HEK293T (cell line): ENCODE results near the gene RIT1.
A peak's percentile ranks its signal among the peaks of the same experiment; 100 is the strongest.

Experiments
- CTCF ChIA-PET: fragments of 350-600 bp; formaldehyde crosslinking; extraction: SDS; loops from one replicate; lab custom pipeline; 2021; ENCODE audit warnings: antibody characterized with exemption, inconsistent platforms; lab: Yijun Ruan, JAX
- POLR2A ChIA-PET: fragments of 350-600 bp; formaldehyde crosslinking; extraction: SDS; loops from one replicate; lab custom pipeline; 2020; ENCODE audit warnings: antibody characterized with exemption, inconsistent platforms; lab: Yijun Ruan, JAX
- DNase-seq: peaks from one replicate; pipeline ENCODE4 v3.0.0; 2012; ENCODE audit warnings: mixed read lengths; ENCODE audit errors: extremely low spot score
- ARNT ChIP-seq: fragments of 450-650 bp; IDR thresholded peaks from 2 replicates; pipeline ENCODE4 v1.6.1; 2017; ENCODE audit warnings: mild to moderate bottlenecking
- BHLHE40 ChIP-seq: fragments of 450-650 bp; IDR thresholded peaks from 2 replicates; pipeline ENCODE4 v1.6.1; 2016; ENCODE audit warnings: mild to moderate bottlenecking, moderate library complexity, borderline replicate concordance
- CTBP1 ChIP-seq: fragments of 450-650 bp; IDR thresholded peaks from 2 replicates; pipeline ENCODE4 v1.6.1; 2016; ENCODE audit warnings: borderline replicate concordance
- ELF4 ChIP-seq: fragments of 450-650 bp; IDR thresholded peaks from 2 replicates; pipeline ENCODE4 v1.6.1; 2017; ENCODE audit warnings: antibody characterized with exemption
- FOXA1 ChIP-seq: fragments of 450-650 bp; IDR thresholded peaks from 2 replicates; pipeline ENCODE4 v1.6.1; 2016; ENCODE audit warnings: mild to moderate bottlenecking
- FOXK2 ChIP-seq: fragments of 450-650 bp; IDR thresholded peaks from 2 replicates; pipeline ENCODE4 v1.6.1; 2016; ENCODE audit warnings: mild to moderate bottlenecking
- FOXM1 ChIP-seq: fragments of 450-650 bp; IDR thresholded peaks from 2 replicates; pipeline ENCODE4 v1.6.1; 2017; ENCODE audit warnings: mild to moderate bottlenecking, borderline replicate concordance
- HDGF ChIP-seq: fragments of 450-650 bp; IDR thresholded peaks from 2 replicates; pipeline ENCODE4 v1.6.1; 2017; ENCODE audit warnings: antibody characterized with exemption, borderline replicate concordance
- L3MBTL2 ChIP-seq: fragments of 450-650 bp; conservative IDR thresholded peaks from 2 replicates; pipeline ENCODE4 v1.6.1; 2016; ENCODE audit warnings: mild to moderate bottlenecking
- LEF1 ChIP-seq: fragments of 450-650 bp; IDR thresholded peaks from 2 replicates; pipeline ENCODE4 v1.6.1; 2017; ENCODE audit warnings: mild to moderate bottlenecking, borderline replicate concordance
- NFRKB ChIP-seq: fragments of 450-650 bp; IDR thresholded peaks from 2 replicates; pipeline ENCODE4 v1.6.1; 2016; ENCODE audit warnings: mild to moderate bottlenecking, moderate library complexity
- SP1 ChIP-seq: fragments of 450-650 bp; IDR thresholded peaks from 2 replicates; pipeline ENCODE4 v1.6.1; 2017
- SUZ12 ChIP-seq: fragments of 450-650 bp; IDR thresholded peaks from 2 replicates; pipeline ENCODE4 v1.6.1; 2016; ENCODE audit warnings: mild to moderate bottlenecking
- TARDBP ChIP-seq: fragments of 450-650 bp; IDR thresholded peaks from 2 replicates; pipeline ENCODE4 v1.6.1; 2016
- ZNF384 ChIP-seq: fragments of 450-650 bp; IDR thresholded peaks from 2 replicates; pipeline ENCODE4 v1.6.1; 2016
- TF ChIP-seq, protein P1 (sequence below): fragments of 450-650 bp; IDR thresholded peaks from 2 replicates; pipeline ENCODE4 v1.6.1; 2016

Gene RIT1

DNA sequence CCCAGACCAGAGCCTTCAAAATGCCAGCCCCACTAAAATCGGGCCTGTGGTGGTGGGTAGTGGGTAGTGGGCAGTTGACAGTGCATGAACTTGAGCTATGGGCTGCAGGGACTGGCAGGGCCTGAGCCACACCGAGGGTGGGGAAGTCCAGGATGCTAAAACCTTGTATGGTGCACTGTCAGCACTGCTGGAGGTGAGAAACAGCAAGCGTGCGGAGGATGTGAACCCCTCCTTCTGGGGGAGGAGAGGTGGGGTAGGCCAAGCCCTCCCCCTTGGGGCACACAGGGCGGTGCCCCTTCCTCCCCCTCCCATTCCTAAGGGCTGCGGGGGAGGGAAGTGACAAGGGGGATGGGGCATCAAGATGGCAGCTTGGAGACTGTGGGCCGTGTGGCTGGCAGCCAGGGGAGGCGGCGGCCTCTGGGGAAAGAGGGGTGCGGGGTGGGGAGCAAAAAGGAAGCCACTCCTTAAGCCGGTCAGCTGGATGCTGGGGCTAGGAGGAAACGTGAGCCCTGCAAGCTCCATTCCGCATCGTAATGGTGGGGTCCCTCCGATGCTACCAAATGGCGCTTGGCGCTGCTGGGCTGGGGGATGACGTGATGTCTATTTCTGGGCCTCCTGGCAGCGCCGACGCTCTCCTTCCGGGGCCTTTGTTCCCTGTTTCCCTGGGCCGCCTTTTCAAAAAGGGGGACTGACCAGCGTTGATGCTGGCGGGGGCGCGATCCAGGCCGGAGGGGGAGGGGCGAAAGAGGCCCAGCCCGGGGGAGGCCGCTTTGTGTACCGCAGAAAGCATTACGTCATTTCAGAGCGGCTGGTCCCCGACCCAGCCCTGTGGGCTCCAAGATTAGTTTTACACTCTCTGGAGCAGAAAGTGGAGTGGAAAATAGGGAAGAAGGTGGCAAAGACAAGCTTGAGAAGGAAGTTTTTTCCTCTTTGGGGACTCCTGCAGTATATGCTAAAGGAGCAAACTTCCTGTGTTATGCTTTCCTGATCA lies 51.0 kb downstream of the RIT1 start:
- TF ChIP-seq ARNT (no peak), FOXM1 (no peak), LEF1 (no peak), NFRKB (no peak), BHLHE40 (no peak), ZNF384 (no peak), FOXK2 (no peak), ELF4 (no peak), CTBP1 (no peak), SP1 (no peak), HDGF (no peak), FOXA1 (no peak)
- TF ChIP-seq, protein P1, sequence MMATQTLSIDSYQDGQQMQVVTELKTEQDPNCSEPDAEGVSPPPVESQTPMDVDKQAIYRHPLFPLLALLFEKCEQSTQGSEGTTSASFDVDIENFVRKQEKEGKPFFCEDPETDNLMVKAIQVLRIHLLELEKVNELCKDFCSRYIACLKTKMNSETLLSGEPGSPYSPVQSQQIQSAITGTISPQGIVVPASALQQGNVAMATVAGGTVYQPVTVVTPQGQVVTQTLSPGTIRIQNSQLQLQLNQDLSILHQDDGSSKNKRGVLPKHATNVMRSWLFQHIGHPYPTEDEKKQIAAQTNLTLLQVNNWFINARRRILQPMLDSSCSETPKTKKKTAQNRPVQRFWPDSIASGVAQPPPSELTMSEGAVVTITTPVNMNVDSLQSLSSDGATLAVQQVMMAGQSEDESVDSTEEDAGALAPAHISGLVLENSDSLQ: no peak
- CTCF ChIA-PET: interaction anchor here (0.6 to 1.4 kb wide), 3 partner anchors 166 to 608 kb away, joined by 3 to 4 read pairs (median 3); no protein-coding TSS in a partner anchor
- no peak for DNase-seq
- POLR2A ChIA-PET: interaction anchor here (0.7 to 4.7 kb wide), 17 partner anchors 9 to 251 kb away, joined by 3 to 32 read pairs (median 4); partner anchors contain the start of genes ARHGEF2, KHDC4 and MSTO1

DNA sequence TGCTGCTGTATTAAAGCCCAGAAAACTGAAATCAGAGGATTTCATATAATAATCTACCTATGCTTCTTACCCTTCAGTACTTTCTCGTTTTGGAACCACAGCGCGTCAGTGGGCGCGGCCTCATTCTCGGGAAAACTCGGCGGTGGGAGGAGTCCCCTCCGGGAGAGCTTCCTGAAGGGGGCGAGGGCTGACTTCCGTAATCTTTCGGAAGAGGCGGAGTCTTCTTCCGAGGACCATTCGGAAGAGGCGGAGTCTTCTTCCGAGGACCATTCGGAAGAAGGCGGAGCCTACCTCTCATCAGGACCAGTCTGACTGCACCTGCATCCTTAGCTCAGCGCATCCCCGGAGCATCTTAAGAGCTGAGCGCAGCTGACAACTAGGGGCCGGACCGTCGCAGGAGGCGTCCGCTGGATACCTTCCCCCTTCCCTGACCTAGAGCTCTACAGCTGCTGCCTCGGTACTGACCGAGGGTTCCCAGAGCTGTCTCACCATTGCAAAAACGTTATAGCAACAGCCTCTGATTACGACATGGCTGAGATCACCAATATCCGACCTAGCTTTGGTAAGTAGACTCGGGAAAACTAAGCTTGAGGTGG lies 51.8 kb downstream of the RIT1 start, which contains the start of gene SYT11:
TSS of gene SYT11 (plus strand) at position 334 of the 596 bp plus-strand sequence. CDS start at position 529, 195 bp downstream.
- POLR2A ChIA-PET: interaction anchor here (0.6 to 4.7 kb wide), 16 partner anchors 9 to 354 kb away, joined by 3 to 32 read pairs (median 4); partner anchors contain the start of genes ARHGEF2, KHDC4 and SLC25A44
- TF ChIP-seq ZNF384: no peak
- peak; percentile 30; the same call in 1 of the 2 replicates for TF ChIP-seq ELF4
- peak; percentile 86 for TF ChIP-seq CTBP1
- peak; percentile 99 for DNase-seq
- CTCF ChIA-PET: interaction anchor here (0.5 to 1.4 kb wide), 4 partner anchors 166 to 1567 kb away, joined by 3 to 4 read pairs (median 3); no protein-coding TSS in a partner anchor

DNA sequence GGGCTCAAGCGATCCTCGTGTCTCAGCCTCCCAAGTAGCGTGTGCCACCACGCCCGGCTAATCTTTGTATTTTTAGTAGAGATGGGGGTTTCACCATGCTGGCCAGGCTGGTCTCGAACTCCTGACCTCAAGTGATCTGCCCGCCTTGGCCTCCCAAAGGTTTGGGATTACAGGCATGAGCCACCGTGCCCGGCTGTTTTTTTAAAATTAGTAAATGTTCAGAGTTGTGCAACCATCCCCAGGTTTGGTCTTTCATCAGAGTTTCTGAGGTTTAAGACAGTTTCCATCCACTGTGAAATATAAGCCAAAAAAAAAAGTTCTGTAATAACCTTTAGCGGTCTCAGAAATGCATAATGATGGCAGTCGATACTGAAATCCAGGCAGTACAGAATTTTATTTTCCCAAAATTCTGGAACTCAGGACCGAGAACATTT lies 52.3 kb downstream of the RIT1 start:
- no peak for DNase-seq
- POLR2A ChIA-PET: interaction anchor here (0.6 to 4.7 kb wide), 11 partner anchors 9 to 354 kb away, joined by 3 to 32 read pairs (median 5); partner anchors contain the start of genes KHDC4 and SLC25A44
- CTCF ChIA-PET: interaction anchor here (0.6 to 0.7 kb wide), 2 partner anchors 20 to 34 kb away, joined by 4 read pairs; no protein-coding TSS in a partner anchor
- peak; percentile 19; the same call in 1 of the 2 replicates for TF ChIP-seq L3MBTL2
- TF ChIP-seq ELF4: no peak
- TF ChIP-seq ZNF384: 0 out of 2 replicates have a peak, but pooled peaks have one; percentile 47

DNA sequence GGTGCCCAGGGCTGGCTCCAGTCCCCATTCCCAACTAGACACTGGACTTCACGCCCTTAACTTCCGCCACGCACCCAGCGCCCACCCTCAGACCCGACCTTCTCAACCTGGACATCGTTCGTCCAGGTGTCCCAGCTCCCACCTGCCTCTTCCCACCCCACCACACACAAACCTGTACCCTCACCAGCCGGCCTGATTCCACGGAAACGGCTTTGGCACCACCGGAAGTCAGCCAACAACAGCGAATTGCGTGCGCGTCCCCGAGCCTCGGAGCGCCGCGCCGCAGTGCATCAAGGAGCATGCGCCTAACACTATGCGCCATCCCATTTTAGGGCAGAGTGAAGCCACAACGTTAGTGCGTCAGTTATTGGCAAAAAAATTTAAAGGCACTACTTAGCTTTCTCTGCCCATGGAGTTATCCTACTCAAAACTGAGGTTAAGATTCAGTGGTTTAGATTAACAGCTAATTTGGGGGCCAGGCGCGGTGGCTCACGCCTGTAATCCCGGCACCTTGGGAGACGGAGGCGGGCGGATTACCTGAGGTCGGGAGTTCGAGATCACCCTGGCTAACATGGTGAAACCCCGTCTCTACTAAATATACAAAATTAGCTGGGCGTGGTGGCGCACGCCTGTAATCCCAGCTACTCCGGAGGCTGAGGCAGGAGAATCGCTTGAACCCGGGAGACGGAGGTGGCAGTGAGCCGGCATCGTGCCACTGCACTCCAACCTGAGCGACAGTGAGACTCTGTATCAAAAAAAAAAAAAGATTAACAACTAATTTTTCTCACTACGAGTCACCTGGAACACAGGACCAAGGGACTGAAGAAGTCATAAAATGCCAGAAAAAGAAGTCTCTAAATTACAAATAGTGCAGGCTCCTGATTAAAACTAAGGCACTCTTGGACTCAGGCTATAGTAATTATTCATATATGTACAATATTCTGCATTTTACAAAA lies 53.9 kb downstream of the RIT1 start, which contains the start of gene GON4L:
TSS of gene GON4L (minus strand) at position 240 of the 956 bp plus-strand sequence. CDS start 3,434 bp downstream, outside the sequence.
- DNase-seq: peak; percentile 96
- TF ChIP-seq HDGF: no peak
- peak; percentile 73 for TF ChIP-seq L3MBTL2
- ChIA-PET POLR2A (interaction anchor here (0.9 to 4.7 kb wide), 13 partner anchors 9 to 204 kb away, joined by 3 to 32 read pairs (median 4); partner anchors contain the start of genes KHDC4 and RAB25), CTCF (no interaction called here)

DNA sequence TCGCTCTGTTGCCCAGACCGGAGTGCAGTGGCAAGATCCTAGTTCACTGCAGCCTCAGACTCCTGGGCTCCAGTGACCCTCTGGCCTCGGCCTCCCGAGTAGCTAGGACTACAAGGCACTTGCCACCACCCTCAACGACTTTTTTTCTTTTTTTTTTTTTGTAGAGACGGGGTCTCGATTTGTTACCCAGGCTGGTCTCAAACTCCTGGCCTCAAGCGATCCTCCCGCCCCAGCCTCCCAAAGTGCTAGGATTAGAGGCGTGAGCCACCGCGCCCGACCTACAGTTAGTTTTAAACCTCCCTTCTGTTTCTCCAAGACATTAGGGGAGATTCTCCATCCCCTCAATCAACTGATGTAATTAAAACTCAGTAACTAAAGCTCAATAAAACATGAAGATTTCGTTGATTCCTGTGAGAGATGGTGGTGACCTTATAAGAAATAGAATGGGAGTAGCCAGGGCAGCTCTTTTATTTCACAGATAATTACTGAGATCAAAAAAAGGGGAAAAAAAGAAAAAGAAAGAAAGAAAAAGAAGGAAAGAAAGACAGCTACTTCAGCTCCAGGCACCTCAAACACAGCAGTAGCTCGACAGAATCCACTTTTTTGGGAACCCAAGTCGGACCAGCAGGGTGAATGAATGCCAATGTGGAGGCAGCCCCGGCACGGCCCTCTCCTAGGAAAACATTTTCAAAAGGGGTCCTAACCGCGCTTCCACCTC lies 54.7 kb downstream of the RIT1 start:
- TF ChIP-seq FOXM1: no peak
- no peak for TF ChIP-seq FOXA1
- no peak for TF ChIP-seq HDGF
- no peak for TF ChIP-seq SUZ12
- TF ChIP-seq CTBP1: no peak
- no peak for TF ChIP-seq ARNT
- ChIA-PET CTCF (no interaction called here), POLR2A (interaction anchor here (1.0 to 4.7 kb wide), 12 partner anchors 8 to 202 kb away, joined by 3 to 32 read pairs (median 4); partner anchors contain the start of gene KHDC4)
- no peak for DNase-seq

DNA sequence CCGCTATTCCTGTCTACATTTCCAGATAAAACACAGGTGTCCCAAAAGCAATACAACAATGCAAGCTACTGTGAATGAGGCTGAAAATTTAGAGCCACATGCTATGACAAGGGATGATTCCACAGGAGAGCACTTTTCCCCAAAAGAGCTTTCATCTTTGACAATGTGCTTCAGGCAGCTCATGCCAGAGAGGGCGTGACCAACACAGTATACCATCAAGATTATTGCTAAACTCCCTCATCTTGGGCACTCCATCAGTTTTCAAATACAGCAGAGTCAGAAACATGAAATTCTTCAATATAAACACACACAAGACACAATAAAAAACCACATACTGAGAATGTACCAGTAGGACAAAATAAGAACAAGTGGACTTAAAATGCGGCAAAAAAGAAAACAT lies 60.8 kb downstream of the RIT1 start:
- CTCF ChIA-PET: no interaction called here
- no peak for TF ChIP-seq ZNF384
- no peak for TF ChIP-seq LEF1
- TF ChIP-seq ELF4: no peak
- no peak for TF ChIP-seq FOXA1
- TF ChIP-seq, protein P1: no peak
- TF ChIP-seq ARNT: no peak
- TF ChIP-seq BHLHE40: no peak
- TF ChIP-seq SP1: no peak
- no peak for TF ChIP-seq FOXK2
- TF ChIP-seq CTBP1: no peak
- no peak for TF ChIP-seq NFRKB
- TF ChIP-seq L3MBTL2: no peak
- TF ChIP-seq HDGF: no peak
- no peak for TF ChIP-seq SUZ12
- no peak for TF ChIP-seq FOXM1
- TF ChIP-seq TARDBP: no peak
- POLR2A ChIA-PET: interaction anchor here (0.5 to 1.4 kb wide), 3 partner anchors 9 to 128 kb away, joined by 3 to 5 read pairs (median 3); partner anchors contain the start of genes ARHGEF2 and SYT11
- no peak for DNase-seq
